Mucosa of rectum (tissue), 2 donors: ENCODE data around the gene SEMA3G.

Source experiments
- H3K27ac ChIP-seq, 2 donors: one replicate each; pipeline ENCODE4 v1.7.0; 2013; ENCODE audit warnings: inconsistent platforms in 2 of 2, low read depth in 2 of 2, low read length in 2 of 2
- H3K27me3 ChIP-seq, 2 donors: one replicate each; pipeline ENCODE4 v1.7.0; 2013; ENCODE audit warnings: low read length in 2 of 2; ENCODE audit not compliant: control insufficient read depth in 2 of 2, insufficient read depth in 2 of 2
- H3K36me3 ChIP-seq, 2 donors: one replicate each; pipeline ENCODE4 v1.7.0; 2013; ENCODE audit warnings: low read length in 2 of 2; ENCODE audit not compliant: control insufficient read depth in 2 of 2, insufficient read depth in 2 of 2
- H3K4me1 ChIP-seq, 2 donors: one replicate each; pipeline ENCODE4 v1.7.0; 2013; ENCODE audit warnings: low read length in 2 of 2, mild to moderate bottlenecking in 1 of 2; ENCODE audit not compliant: control insufficient read depth in 2 of 2, insufficient read depth in 2 of 2
- H3K4me3 ChIP-seq, 2 donors: one replicate each; pipeline ENCODE4 v1.7.0; 2013; ENCODE audit warnings: low read length in 2 of 2
- H3K9ac ChIP-seq, 2 donors: one replicate each; pipeline ENCODE4 v1.7.0; 2013; ENCODE audit warnings: low read length in 2 of 2, low read depth in 1 of 2, mild to moderate bottlenecking in 1 of 2
- H3K9me3 ChIP-seq, 2 donors: one replicate each; pipeline ENCODE4 v1.7.0; 2013; ENCODE audit warnings: low read length in 2 of 2; ENCODE audit not compliant: control insufficient read depth in 2 of 2
- donor health status: healthy.
- donor health status: Normal muscosa, but diverticular disease.

SEMA3G gene

GRCh38 chr3:52479037-52479876 lies 34.4 kb upstream of the SEMA3G start:
- H3K9ac ChIP-seq: no peak overlapping the region
- peaks cover 73 to 84% of the 10 kb centered on the region in 2 donors for H3K36me3 ChIP-seq
- H3K4me3 ChIP-seq: no peak overlapping the region
- H3K27me3 ChIP-seq: no peaks in the 10 kb centered on the region
- no peaks in the 10 kb centered on the region for H3K9me3 ChIP-seq
- no peak overlapping the region for H3K27ac ChIP-seq
- H3K4me1 ChIP-seq: peaks cover 0 to 3% of the 10 kb centered on the region in 2 donors

GRCh38 chr3:52477796-52478095 lies 32.8 kb upstream of the SEMA3G start:
- Histone ChIP-seq H3K9ac (no peak overlapping the region), H3K36me3 (peaks cover 84 to 88% of the 10 kb centered on the region in 2 donors), H3K4me3 (no peak overlapping the region), H3K4me1 (peaks cover 0 to under 1% of the 10 kb centered on the region in 2 donors), H3K27ac (no peak overlapping the region), H3K9me3 (no peaks in the 10 kb centered on the region), H3K27me3 (no peaks in the 10 kb centered on the region)

GRCh38 chr3:52477076-52477795 lies 32.3 kb upstream of the SEMA3G start:
- peaks cover 0 to 3% of the 10 kb centered on the region in 2 donors for H3K4me1 ChIP-seq
- H3K9me3 ChIP-seq: no peaks in the 10 kb centered on the region
- H3K27ac ChIP-seq: no peak overlapping the region
- no peak overlapping the region for H3K9ac ChIP-seq
- H3K4me3 ChIP-seq: no peak overlapping the region
- H3K27me3 ChIP-seq: no peaks in the 10 kb centered on the region
- peaks cover 84 to 87% of the 10 kb centered on the region in 2 donors for H3K36me3 ChIP-seq

GRCh38 chr3:52473026-52473425 lies 28.1 kb upstream of the SEMA3G start:
- Histone ChIP-seq H3K9ac (no peak overlapping the region), H3K9me3 (no peaks in the 10 kb centered on the region), H3K36me3 (peaks cover 55 to 57% of the 10 kb centered on the region in 2 donors), H3K4me3 (no peak overlapping the region), H3K27ac (peak overlapping the region in 1 of 2 donors; percentile 7), H3K27me3 (no peaks in the 10 kb centered on the region), H3K4me1 (peaks cover 0 to 9% of the 10 kb centered on the region in 2 donors)

GRCh38 chr3:52472239-52473000 lies 27.5 kb upstream of the SEMA3G start:
- H3K9me3 ChIP-seq: no peaks in the 10 kb centered on the region
- H3K4me1 ChIP-seq: peaks cover 0 to 10% of the 10 kb centered on the region in 2 donors
- H3K27ac ChIP-seq: no peak overlapping the region
- no peaks in the 10 kb centered on the region for H3K27me3 ChIP-seq
- H3K4me3 ChIP-seq: no peak overlapping the region
- H3K36me3 ChIP-seq: peaks cover 49 to 51% of the 10 kb centered on the region in 2 donors
- no peak overlapping the region for H3K9ac ChIP-seq

- no peak overlapping the region for H3K4me3 ChIP-seq
- no peak overlapping the region for H3K9ac ChIP-seq
- no peaks in the 10 kb centered on the region for H3K27me3 ChIP-seq
- peaks cover 42 to 46% of the 10 kb centered on the region in 2 donors for H3K36me3 ChIP-seq
- H3K9me3 ChIP-seq: no peaks in the 10 kb centered on the region
- H3K27ac ChIP-seq: no peak overlapping the region
- H3K4me1 ChIP-seq: peaks cover 0 to 10% of the 10 kb centered on the region in 2 donors
These were observed 26.7 kb upstream of the SEMA3G start for GRCh38 chr3:52471371-52472238.

- Histone ChIP-seq H3K4me3 (no peak overlapping the region), H3K4me1 (peaks cover 0 to 10% of the 10 kb centered on the region in 2 donors), H3K27me3 (no peaks in the 10 kb centered on the region), H3K27ac (no peak overlapping the region), H3K9me3 (no peaks in the 10 kb centered on the region), H3K9ac (no peak overlapping the region), H3K36me3 (peaks cover 37 to 40% of the 10 kb centered on the region in 2 donors)
These were observed 26.0 kb upstream of the SEMA3G start for GRCh38 chr3:52470920-52471319.

- no peak overlapping the region for H3K4me3 ChIP-seq
- H3K27me3 ChIP-seq: no peaks in the 10 kb centered on the region
- no peak overlapping the region for H3K9ac ChIP-seq
- H3K36me3 ChIP-seq: peaks cover 28 to 31% of the 10 kb centered on the region in 2 donors
- H3K9me3 ChIP-seq: no peaks in the 10 kb centered on the region
- no peak overlapping the region for H3K27ac ChIP-seq
- peaks cover 0 to 10% of the 10 kb centered on the region in 2 donors for H3K4me1 ChIP-seq
These were observed 24.1 kb upstream of the SEMA3G start for GRCh38 chr3:52469001-52469400.

GRCh38 chr3:52468336-52468735 lies 23.4 kb upstream of the SEMA3G start:
- Histone ChIP-seq H3K4me1 (peaks cover 0 to 10% of the 10 kb centered on the region in 2 donors), H3K27me3 (no peaks in the 10 kb centered on the region), H3K9me3 (no peaks in the 10 kb centered on the region), H3K4me3 (no peak overlapping the region), H3K27ac (no peak overlapping the region), H3K9ac (no peak overlapping the region), H3K36me3 (peaks cover 22 to 25% of the 10 kb centered on the region in 2 donors)
